Dedifferentiated amniotic fluid mesenchymal stem cell (primary cell): ENCODE results near the gene WWOX.
"Not testable (repeated sequence)": the region's sequence is repeated elsewhere in the genome, so short reads cannot be mapped to it uniquely, and the experiment has no call there.

Experiments
- DNase-seq: peaks from one replicate; pipeline ENCODE4 v3.0.0-alpha.2; 2016; ENCODE audit errors: extremely low spot score

The WWOX gene

DNA sequence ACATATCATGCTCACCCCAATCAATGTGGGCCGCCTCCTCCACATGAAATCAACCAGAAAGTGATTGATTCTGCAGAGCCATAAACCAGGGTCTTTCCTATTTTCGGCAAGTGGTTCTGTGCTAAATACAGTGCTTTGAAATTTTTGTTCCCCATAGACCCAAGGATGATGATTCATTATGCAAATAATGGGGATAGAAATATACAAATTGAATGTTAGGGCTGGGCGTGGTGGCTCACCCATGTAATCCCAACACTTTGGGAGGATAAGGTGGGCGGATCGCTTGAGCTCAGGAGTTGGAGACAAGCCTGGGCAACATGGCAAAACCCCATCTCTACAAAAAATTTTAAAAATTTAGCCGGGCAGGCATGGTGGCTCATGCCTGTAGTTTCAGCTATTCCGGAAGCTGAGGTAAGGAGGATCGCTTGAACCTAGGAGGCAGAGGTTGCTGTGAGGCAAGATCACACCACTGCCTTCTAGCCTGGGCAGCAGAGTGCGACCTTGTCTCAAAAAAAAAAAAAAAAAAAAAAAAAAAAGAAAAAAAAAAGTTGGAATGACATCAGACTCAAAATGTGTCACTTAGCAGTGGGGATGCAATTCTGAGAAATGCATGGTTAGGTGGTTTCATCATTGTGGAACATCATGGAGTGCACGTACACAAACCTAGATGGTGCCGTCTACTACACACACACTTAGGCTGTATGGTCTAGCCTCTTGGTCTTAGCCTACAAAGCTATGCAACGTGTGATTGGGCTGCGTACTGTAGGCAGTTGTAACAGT lies 919.4 kb downstream of the WWOX start:
- no peak for DNase-seq

DNA sequence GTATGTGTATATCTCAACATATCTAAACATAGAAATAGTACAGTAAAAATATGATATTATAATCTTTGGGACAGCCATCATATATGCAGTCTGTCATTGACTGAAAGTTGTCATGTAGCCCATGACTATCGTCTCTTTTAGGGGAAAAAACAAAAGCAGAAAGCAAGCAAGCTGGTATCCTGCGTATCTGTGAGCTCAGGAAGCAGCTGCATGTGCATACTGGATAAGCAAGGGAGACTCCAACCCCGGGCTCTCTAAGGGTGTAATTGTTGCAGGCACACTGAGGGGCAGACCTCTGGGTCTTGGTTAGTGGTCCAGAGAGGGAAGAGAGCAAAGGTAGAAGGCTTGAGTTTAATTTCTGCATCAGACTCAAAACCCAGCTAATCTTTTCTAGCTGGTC lies 920.0 kb downstream of the WWOX start:
- no peak for DNase-seq

DNA sequence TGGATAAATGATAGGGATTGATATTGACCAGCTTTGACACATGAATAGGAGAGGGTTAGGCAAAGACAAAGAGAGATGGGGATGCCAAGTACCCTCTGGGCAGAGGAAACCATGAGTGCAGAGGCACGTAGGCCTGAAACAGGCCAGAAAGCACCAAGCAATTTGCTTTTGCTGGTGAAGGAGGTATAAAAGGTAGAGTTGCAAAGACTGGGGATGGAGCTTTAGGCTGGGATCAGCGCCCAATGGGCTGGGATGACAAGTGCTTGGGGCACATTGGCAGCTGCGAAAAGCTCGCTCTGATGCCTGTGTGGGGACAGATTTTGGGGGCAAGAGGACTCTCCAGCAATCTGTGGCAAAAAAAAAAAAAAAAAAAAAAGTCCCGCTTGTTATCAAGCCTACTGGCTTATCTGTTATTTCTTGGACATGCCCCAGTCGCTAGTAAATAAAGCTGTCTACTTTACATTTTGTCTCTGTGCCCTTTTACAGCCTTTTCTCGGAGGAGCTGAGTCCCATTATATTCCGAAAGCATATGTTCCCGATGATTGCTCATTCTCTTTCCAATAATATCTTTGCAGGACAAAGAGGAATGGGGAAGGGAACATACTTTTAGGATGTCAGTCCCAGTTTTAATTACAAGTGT lies 922.7 kb downstream of the WWOX start:
- no peak for DNase-seq

DNA sequence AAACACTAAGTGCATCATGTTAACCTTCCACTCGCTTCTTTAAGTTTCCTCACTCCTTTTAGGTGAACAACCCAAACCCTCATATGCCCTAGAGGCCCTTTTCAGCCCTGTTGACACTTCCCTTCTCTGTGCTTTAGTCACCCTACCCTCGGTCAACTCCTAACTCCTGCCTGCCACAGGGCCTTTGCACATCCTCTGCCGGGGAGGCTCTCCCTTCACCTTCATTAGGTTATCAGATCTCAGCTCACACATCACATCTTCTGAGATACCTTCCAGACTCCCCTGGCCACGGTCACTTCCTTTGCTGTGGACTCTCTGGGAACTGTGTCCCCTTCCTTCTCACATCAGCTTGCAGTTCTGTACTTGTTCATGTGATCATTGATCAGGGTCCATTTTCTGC lies 926.7 kb downstream of the WWOX start:
- DNase-seq, result no peak

DNA sequence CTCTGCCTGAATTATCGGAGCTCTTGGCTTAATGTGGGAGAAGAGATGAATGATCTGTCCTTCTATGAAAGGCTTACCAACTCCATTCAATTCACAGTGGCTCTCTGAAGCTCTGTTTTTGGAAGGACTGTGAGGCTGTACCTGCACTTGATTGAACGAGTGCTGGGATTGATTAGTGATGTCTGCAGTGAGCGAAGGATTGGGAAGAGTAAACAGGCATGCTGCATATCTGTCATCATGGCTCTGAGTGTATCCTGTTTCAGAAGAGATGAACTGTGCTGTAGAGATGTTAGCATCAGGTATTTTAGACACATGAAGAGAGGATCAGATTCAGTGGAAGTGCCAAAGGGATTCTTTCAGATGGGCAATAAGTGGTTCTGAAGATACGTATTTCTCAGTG lies 937.1 kb downstream of the WWOX start:
- DNase-seq, result no peak

DNA sequence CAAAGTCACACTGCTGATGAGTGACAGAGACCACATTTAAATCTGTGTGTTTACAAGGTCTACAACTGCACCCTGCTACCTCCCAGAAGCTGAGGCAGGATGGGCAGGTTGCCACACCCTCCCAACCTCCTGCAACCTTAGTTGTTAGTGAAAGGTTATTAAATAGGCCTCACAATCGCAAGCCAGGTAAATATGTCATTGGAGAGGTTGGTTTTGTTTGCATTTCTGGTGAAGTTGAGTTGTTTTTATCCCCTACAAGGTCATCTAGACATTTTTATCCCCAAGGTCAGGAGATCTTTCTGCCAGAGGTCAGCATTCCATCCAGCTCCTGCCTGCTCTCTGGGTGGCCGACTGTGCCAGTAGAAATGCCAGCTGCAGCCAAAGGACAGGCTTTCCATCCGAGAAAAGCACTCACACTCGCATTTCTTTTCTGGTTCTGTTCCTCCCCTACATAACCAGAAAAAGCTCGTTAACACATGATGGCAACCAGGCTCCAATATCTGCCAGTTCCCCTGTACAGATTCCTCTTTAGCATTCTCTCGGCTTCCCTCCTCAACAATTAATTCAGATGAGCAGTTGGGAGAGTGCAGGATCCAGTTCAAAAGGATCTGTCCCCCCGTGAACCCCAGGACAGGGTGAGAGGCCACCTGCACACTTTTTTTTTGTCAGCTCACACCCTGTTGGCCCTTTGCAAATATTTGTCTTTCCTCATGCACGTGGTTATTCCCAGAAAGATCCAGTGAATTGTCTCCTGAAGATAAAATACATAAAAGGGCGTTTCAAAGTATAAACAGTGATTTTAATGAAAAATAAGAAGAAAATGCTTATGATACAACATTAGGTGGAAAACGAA lies 938.3 kb downstream of the WWOX start:
- no peak for DNase-seq

DNA sequence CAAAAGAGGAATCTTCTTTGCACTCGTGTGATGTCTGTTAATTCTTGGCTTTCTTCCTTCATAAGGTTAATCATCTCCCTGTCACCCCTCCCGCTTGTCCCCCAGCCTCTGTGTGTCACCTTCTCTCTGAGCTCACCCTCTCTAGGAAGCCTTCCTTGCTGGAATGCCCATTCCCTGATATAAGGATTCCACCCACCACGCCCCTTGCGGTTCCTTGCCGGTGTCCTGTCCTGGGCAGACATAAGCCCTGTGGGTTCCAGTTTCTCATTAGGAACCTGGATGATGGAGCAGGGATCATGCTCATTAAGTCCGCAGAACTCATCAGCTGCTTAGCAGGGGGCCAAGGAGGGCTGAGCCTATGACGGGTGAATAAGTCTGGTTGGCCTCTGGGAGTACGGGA lies 941.8 kb downstream of the WWOX start:
- no peak for DNase-seq

DNA sequence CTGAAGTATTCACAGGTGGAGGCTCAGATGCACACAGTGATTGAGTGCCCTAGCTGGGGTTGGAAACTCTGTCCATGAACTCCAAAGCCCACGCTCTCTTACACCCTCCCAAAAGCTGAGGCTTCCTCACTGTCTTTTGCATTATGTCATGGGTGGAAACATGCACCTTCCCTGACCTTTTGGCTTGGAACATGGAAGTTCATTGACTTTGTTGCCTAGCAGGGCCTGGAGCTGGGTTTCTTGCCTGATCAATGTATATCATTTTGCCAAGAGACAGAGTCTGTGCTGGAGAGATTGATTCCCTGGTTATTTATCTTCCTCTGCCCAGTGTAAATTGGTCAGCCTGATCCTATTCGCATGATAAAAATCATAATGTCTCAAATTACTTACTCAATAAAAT lies 942.7 kb downstream of the WWOX start:
- DNase-seq, result no peak

DNA sequence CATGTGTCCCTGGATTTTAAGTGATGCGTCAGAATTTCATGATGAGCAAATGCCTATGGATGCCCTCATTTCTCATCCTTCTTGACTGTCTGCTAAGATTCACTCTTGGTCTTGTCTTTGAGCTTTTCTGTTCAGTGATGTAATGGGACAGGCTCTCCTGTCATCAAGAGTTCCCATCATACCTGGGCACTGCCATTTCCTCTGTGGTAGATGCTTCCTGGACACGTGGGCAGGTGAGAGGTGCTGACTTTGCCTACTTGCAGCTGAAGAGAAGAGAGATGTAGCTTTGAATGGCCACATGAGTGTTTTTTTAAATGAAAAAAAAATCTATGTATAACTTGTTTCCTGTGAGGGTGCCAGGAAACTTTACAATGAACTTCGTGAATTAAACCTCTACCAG lies 943.4 kb downstream of the WWOX start:
- no peak for DNase-seq

DNA sequence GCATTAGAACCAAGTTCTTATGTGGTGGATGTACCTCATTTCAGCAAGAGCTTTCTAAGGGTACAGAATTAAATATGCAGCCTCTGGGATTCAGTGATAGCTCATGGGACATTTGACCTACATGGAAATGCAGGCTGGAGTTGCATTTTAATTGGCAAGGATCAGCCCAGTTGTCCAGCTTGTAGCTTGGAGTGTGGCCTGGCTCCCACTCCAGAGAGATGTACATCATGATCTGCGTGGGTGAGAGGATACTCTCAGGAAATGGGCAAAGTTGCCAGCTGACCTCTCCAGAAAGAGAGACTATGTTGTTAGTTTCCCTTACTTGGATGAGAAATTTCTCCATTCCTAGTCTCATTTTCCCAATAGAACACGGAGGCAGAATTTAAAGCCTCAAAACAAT lies 945.7 kb downstream of the WWOX start:
- DNase-seq, result no peak

DNA sequence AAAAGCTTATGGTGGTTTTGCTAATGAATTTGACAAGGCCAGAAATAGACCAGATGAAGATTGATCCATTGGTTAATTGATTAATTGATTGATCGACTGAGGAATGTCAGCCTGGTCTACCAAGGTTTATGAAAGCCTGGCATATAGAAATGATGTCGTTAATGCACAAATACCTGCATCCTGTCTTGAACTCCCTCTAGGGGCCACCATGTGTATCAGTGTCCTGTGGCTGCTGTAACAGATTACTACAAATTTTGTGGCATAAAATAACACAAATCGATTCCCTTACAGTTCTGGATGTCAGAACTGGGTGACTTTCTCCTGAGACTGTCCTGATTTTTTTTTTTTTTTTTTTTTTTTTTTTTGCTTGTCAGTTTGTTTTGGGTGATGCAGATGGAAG lies 947.9 kb downstream of the WWOX start:
- DNase-seq, result no peak

DNA sequence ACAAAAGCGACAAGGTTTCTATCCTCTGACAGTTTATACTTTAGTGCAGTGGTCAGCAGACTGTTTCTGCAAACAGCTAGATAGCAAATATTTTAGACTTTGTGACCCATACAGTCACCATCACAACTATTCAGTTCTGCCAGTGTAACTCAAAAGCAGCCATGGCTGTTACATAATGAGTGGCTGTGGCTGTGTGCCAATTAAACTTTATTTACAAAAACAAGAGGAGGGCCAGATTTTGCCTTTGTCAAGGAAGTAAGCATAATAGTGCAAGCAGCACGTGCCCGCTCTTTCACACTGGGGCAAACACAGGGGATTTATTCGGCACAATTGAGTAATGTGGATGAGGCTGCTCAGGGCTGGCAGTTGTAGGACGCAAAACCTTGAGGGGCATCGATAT lies 949.6 kb downstream of the WWOX start:
- no peak for DNase-seq

DNA sequence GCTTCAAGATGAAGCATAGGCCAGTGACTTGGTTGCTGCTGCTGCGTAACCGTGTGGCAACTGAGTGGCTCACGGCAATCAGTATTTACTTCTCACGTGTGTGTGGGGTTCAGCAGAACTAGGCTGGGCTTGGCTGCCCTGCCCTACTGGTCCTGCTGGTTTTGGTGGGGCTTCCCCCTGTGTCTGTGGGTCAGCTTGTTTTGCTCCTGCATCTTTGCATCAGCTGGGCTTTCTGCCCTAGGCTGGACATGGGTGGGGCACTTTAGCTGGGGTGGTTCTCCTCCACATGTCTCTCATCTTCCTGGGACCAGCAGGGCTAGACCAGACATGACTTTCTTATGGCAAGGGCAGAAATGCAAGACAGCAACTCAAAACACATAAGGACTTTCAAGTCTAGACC lies 950.6 kb downstream of the WWOX start:
- no peak for DNase-seq

DNA sequence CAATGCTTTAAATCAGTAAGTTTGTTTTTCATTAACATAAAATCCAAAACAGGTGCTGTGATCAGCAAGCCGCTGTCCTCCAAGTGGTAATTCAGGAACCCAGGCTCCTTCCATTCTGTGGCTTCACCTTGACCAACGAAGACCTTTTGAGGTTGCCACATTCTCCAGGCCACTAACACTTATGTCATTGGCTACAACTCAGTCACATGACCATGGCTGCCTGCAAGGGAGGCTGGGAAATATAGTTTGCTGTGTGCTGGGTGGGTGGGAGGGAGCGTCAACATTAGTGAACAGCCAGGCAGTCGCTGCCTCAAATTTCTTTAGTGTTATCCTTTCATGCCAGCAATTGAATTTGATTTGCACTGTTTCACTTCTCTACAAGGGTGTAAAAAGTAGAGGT lies 951.9 kb downstream of the WWOX start:
- DNase-seq, result no peak

DNA sequence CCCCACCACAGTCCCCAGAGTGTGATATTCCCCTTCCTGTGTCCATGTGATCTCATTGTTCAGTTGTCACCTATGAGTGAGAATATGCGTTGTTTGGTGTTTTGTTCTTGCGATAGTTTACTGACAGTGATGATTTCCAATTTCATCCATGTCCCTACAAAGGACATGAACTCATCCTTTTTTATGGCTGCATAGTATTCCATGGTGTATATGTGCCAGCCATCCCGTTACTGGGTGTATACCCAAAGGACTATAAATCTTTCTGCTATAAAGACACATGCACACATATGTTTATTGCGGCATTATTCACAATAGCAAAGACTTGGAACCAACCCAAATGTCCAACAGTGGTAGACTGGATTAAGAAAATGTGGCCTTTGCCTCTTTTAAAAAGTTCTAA lies 952.7 kb downstream of the WWOX start:
- not testable (repeated sequence) for DNase-seq

DNA sequence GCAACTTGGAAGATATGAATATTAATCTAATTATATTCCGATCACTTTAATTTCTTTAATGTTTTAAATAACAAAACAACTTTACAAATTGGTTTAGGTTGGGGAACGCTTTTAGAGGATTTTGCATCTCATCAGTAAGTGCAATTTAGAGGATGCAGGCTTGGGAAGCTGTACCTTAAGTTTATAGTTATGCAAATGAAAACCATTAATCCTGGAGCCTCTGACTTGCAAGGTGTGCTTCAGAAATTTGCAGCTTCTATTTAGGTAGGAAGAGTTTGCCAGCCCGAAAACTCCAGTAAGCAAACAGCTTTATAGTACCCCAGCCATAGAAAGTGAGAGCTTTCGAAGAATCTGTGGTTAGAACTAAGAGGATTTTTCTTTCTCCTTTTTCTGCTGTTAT lies 954.1 kb downstream of the WWOX start:
- no peak for DNase-seq

DNA sequence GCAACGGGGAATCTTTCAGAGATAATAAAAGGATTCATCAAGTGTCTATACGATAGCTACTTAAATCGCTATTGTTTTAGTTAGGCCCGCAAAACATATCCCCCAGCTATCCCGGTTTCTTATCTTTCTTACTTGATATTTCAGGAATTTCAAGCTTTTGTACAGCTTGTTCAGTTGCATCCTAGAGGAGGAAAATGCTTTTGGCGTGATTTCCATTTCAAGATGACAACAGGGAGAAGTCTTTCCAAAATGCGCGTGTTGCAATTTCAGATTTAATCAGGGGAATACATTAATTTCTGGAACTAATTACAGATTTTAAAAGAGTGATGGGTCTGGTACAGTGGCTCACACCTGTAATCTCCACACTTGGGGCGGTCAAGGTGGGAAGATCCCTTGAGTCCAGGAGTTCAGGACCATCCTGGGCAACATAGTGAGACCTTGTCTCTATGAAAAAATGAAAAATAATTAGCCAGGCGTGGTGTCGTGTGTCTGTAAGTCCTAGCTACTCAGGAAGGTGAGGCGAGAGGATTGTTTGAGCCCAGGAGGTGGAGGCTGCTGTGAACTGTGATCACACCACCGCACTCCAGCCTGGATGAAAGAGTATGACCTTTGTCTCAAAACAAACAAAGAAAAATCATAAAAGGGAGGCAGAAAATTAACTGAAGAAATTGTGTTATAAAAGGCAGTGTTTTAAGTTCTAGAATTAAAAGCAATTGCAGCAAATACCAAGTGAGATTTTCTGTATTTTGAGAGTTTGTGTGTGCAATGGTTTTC lies 954.9 kb downstream of the WWOX start:
- DNase-seq, result no peak

DNA sequence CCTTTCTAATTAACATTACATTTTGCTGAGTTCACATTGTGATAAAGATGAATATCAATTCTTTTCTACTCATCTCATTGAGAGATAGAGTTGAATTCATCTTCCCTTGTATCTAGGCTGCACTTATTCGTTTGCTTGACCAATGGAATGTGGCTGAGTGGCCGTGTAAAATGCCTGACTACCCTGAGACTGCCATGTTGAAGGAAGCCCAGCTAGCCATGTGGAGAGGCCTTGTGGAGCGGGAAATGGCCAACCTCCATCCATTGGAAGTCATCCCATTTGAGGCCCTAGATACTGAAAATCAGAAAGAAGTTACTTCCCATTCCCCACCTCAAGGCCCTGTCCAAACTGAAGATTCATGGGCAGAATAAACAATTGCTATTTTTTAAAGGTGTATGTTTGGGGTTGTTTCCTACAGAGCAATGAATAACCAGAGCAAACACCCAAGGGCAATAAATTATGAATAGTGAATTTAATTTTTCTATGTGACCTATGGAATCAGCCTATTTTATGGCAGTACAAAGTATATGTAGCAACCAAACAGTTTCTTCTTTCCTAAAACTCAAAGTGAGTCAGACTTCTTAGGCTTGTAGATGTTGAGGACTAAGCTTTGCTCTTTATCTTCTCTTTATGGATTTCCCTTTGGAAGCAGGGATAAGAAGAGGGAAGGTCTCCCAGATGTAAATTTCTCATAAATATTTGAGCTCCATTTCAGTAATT lies 956.0 kb downstream of the WWOX start:
- no peak for DNase-seq

DNA sequence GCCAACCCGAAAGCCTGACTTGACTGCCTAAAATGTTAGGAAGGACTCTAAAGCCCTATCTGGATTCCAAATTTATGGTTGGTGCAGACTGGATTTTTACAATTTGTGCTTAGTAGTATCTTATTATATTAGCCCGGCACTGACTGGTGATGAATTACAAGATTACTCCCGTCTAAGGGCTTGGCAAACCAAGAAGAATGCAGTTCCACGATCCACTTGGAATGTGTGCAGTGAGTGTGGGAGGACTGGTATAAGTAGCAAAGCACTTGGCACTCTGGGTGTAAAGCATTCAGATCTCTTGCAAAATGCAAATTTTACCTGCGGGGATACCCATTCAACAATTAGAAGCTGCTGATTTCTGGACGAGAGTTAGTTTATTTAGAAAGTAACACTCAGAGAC lies 961.7 kb downstream of the WWOX start:
- no peak for DNase-seq

DNA sequence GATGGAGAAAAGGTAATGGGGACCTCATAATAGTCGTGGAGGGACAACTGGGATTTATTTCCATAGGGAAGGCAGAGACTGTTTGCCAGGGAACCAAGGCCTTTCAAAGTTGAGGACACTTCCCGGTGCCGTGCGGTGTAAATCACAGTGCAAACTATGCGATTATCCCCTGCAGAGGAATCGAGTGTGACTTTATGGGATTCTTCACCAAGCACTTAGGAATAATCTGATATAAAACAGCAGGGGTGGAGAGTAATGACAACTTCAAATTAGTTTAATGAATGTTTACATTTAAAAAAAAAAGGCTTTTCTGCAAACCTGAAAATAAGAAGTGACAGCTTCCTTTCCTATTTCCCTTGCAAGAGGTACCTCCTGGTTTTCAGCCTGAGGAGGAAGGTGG lies 962.9 kb downstream of the WWOX start:
- no peak for DNase-seq

DNA sequence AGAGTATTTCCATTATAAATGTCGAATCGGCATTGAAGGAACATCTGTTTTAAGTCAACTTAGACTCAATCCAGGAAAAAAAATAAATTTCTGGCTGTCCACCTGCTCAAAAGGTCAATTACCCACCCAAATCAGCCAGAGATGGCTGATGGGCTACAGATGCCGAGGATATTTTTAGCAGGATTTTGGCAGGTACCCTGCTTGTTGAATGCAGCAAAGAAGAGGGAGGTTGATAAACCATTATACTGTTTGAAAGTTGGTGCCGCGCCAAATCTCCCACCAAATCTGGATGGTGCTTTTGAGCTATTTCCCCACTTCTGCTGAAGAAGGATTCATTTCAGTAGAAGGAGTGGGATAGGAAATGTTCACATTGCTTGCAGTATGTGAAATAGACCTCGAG lies 963.4 kb downstream of the WWOX start:
- no peak for DNase-seq
